Prostate gland (tissue), 2 donors: ENCODE data around the gene BCL11A. TPM values are rescaled to one million over a fixed set of nuclear protein-coding genes. Genes with fewer than 3 reads are reported as not detected.

Experiments
- DNase-seq: peaks from one replicate; pipeline ENCODE4 v3.0.0-alpha.2; 2019; ENCODE audit warnings: low spot score
- H3K27ac ChIP-seq, 2 donors: fragments of 200-600 bp; sonication (generic); 2 replicates each; pipeline ENCODE4 v1.5.1; 2017 to 2019
- H3K27me3 ChIP-seq: fragments of 200-600 bp; sonication (generic); replicated peaks from 2 replicates; pipeline ENCODE4 v1.5.1; 2019; ENCODE audit not compliant: insufficient read depth
- H3K36me3 ChIP-seq, 2 donors: fragments of 200-600 bp; sonication (generic); 1 replicate in 1 of 2; 2 replicates in 1 of 2; pipeline versions ENCODE4 v1.5.1 to v1.8.1; 2017 to 2019
- H3K4me1 ChIP-seq: fragments of 200-600 bp; sonication (generic); replicated peaks from 2 replicates; pipeline ENCODE4 v1.5.1; 2019
- H3K4me3 ChIP-seq, 2 donors: fragments of 200-600 bp; sonication (generic); 2 replicates each; pipeline ENCODE4 v1.5.1; 2017 to 2019
- H3K9me3 ChIP-seq: fragments of 200-600 bp; sonication (generic); 2 replicates; pipeline ENCODE4 v1.5.1; 2017
- POLR2A ChIP-seq: fragments of 450-650 bp; IDR thresholded peaks from one replicate; pipeline ENCODE4 v1.6.1; 2016; ENCODE audit warnings: antibody characterized with exemption, mild to moderate bottlenecking
- POLR2AphosphoS5 ChIP-seq: sonication (generic); formaldehyde crosslinking; IDR thresholded peaks from one replicate; pipeline ENCODE4 v1.6.1; 2017; ENCODE audit warnings: antibody characterized with exemption
- WGBS: methylation state at CpG from one replicate; pipeline ENCODE4 v1.1.5; 2018; 5-methylcytosine and 5-hydroxymethylcytosine counted together
- intact Hi-C: fragments of 100-400 bp; cut with DNase I; formaldehyde crosslinking; loops from one replicate; pipeline ENCODE4 v1.14.2; 2022
- total RNA-seq, 2 donors: library from RNA; depleted of rRNA; stranded (reverse); fragments of >200 nt; gene quantifications; one replicate each; pipeline ENCODE4 v1.1.0, GENCODE V29; 2016
- TF ChIP-seq, protein P1 (sequence below), 4 experiments: fragments of 200-600 bp in 2 of 4; fragments of 450-650 bp in 2 of 4; sonication (generic) in 2 of 4; IDR thresholded peaks; 1 replicate in 3 of 4; 2 replicates in 1 of 4; pipeline ENCODE4 v1.5.1; 2016 to 2019; ENCODE audit warnings: antibody characterized with exemption in 4 of 4, mild to moderate bottlenecking in 2 of 4, moderate library complexity in 2 of 4

BCL11A gene
- total RNA-seq, 2 donors from 2014 or later: 14.6 to 22.2 TPM

DNA sequence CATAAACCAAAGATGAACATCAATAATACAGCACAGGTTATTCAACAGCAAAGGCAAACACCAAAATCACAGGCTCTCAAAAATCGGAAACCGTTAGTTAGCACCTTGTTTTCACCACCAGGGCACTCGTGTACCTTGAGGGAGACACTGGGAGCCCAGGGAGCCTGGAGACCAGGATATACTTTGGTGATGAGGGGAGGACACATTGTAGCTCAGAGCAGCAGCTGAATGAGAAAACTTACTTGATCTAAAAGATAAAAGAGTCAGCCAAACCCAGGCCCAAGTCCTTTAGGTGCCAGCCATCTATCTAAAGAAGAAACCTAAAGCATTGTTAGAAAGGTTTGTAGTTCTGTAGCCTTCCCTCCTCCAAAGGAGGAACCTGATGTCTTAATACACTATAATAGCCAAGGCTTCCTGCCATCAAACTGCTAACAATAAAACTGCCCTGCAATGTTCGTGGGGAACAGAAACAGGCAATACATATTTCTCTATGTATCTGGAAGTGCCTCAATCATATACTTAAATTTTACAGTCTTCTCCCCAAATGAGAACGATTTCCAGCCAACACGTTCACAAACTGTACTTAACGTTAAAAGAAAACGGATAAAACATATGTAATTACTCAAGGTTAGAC lies 19.3 kb downstream of the BCL11A start:
- Histone ChIP-seq H3K9me3 (no peaks in the 10 kb centered on the region), H3K27ac (peak overlapping the region; percentile 51), H3K4me3 (no peak overlapping the region), H3K36me3 (no peaks in the 10 kb centered on the region), H3K27me3 (no peaks in the 10 kb centered on the region), H3K4me1 (peaks cover 6% of the 10 kb centered on the region)
- DNase-seq: no peak
- 21% methylated on average over 8 of the region's 8 CpGs for WGBS
- intact Hi-C loops: no loop called here
- TF ChIP-seq, protein P1, sequence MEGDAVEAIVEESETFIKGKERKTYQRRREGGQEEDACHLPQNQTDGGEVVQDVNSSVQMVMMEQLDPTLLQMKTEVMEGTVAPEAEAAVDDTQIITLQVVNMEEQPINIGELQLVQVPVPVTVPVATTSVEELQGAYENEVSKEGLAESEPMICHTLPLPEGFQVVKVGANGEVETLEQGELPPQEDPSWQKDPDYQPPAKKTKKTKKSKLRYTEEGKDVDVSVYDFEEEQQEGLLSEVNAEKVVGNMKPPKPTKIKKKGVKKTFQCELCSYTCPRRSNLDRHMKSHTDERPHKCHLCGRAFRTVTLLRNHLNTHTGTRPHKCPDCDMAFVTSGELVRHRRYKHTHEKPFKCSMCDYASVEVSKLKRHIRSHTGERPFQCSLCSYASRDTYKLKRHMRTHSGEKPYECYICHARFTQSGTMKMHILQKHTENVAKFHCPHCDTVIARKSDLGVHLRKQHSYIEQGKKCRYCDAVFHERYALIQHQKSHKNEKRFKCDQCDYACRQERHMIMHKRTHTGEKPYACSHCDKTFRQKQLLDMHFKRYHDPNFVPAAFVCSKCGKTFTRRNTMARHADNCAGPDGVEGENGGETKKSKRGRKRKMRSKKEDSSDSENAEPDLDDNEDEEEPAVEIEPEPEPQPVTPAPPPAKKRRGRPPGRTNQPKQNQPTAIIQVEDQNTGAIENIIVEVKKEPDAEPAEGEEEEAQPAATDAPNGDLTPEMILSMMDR (IDR thresholded peaks at IDR 0.05): no peak
- TF ChIP-seq POLR2AphosphoS5: no peak
- no peak for TF ChIP-seq POLR2A

DNA sequence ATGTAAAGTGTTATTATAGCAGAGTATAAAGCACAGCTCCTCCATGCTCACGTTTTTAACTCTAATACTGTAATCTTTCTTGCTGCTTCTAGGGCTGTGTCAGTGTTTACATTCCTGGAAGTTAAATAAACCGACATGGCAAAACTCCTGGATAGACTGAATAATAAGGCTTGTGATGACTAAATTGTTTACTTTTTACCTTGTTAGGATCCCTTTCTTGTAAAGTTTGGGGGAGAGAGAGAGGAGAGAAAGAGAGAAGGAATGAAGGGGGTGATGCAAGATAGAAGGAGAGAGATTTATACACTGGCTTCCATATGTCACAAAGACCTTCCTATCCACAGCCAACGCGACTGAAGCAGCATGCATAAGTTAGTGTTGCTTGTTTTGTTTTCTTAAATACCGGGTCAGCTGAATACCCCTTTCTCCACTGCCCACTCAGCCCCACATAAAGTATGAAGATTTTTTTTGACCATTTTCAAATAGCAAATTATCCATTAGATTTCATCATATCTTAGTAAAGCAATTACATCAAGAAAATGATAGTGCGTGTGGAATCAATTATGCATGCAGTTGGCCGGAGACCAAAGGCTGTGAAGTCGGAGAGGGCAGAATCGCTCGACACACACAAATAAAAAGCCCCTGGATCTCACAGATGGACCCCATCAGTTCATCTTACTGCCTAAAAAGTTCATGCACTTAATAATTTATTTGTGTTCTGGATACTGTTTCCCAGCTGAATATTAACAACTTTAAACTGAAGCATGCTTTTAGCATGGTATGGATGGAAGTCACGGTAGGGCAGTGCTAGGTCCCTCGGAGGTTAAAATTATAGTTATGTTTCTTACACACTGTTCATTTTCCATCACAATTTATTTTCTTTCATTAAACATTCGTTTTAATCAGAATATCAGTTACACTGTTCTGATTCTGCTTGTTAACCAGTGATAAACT lies 20.1 kb downstream of the BCL11A start:
- H3K4me3 ChIP-seq: no peak overlapping the region
- intact Hi-C loops: no loop called here
- H3K27ac ChIP-seq: peak overlapping the region; percentile 51
- DNase-seq: no peak
- H3K9me3 ChIP-seq: no peaks in the 10 kb centered on the region
- no peaks in the 10 kb centered on the region for H3K27me3 ChIP-seq
- H3K36me3 ChIP-seq: no peaks in the 10 kb centered on the region
- TF ChIP-seq POLR2A: no peak
- TF ChIP-seq POLR2AphosphoS5: peak; percentile 11
- H3K4me1 ChIP-seq: peaks cover 6% of the 10 kb centered on the region
- 18% methylated on average over 13 of the region's 13 CpGs for WGBS

DNA sequence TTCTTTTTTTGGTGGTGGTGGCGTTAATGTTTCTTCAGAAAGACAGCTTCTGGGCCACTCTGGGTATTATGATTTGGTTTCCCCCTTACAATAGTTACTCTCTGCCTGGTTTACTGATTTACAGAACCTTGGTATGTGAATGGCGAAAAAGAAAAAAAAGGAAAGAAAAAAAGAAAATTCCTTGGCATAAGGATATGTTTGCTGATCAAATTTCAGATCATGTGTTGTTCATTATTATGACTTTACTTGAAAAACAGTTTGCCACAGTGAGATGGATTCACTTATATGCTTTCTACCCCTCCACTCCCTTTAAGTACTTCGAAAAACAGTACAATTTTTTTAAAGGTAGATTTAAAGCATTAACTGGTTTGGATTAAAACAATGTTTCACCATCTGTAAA lies 21.0 kb downstream of the BCL11A start:
- intact Hi-C loops: no loop called here
- WGBS: 56% methylated on average over 3 of the region's 3 CpGs

DNA sequence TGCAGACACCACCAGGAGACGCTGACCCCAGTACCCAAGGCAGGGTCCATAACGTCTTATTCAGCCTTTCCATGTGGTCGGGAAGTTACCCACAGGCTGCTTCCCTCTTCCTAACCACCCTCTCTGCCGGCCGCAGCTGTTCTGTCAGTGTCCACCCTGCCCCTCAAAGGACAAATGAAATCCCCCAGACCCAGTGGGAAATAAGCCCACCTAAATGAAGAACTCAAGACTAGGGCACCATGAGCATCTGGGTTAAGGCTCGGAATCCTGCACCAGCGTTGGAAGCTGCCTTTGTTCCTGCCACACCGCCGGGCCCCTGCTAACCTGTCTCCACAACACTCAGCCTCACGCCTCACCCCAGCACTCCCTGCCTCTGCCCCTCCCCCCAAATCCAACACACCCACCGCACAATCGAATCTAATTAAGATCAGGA lies 21.7 kb downstream of the BCL11A start:
- H3K9me3 ChIP-seq: no peaks in the 10 kb centered on the region
- intact Hi-C loops: no loop called here
- DNase-seq: no peak
- WGBS: 49% methylated on average over 12 of the region's 12 CpGs
- peak overlapping the region; percentile 51 to 62 for H3K27ac ChIP-seq
- H3K4me1 ChIP-seq: peaks cover 6% of the 10 kb centered on the region
- H3K4me3 ChIP-seq: no peak overlapping the region
- no peaks in the 10 kb centered on the region for H3K36me3 ChIP-seq
- no peaks in the 10 kb centered on the region for H3K27me3 ChIP-seq
- TF ChIP-seq POLR2A (no peak), POLR2AphosphoS5 (no peak)
- TF ChIP-seq, protein P1 (IDR thresholded peaks at IDR 0.05): no peak

More for the DNA sequence above, 21.0 kb downstream of the BCL11A start:
- TF ChIP-seq, protein P1 (IDR thresholded peaks at IDR 0.05): no peak
- TF ChIP-seq POLR2AphosphoS5: no peak
- no peak for TF ChIP-seq POLR2A
- DNase-seq: no peak
- Histone ChIP-seq H3K27ac (peak overlapping the region; percentile 51 to 62), H3K27me3 (no peaks in the 10 kb centered on the region), H3K9me3 (no peaks in the 10 kb centered on the region), H3K4me3 (no peak overlapping the region), H3K36me3 (no peaks in the 10 kb centered on the region), H3K4me1 (peaks cover 6% of the 10 kb centered on the region)

DNA sequence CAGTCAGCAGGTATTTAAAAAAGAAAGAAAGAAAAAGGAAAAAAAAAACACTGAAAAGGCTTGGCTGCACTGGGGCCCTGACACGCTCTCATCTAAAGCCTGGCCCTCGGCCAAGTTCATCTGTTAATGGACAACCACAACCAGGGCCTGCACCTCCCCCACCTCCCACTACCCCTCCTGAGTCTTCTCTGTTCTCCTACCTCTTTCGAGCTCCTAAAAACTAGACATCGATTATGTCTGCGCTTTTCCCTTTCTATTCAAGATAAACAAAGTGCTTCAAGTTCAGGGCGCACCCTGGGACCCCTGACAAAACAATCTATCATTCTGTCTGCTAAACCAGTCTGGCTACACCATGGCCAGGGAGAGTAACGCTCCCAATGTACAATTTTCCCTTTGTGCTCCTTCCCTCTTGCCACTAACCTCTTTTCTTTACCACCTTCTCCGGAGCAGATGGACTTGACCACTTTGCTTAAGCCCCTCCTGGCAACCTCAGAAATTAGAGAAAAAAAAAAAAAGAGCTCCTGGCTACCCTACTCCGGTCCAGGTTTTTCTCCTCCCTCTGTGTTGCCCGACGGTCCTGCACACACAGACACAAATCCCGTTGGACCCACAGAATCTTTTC lies 22.7 kb downstream of the BCL11A start:
- Histone ChIP-seq H3K27ac (peak overlapping the region; percentile 51 to 62), H3K9me3 (no peaks in the 10 kb centered on the region), H3K36me3 (no peaks in the 10 kb centered on the region), H3K27me3 (no peaks in the 10 kb centered on the region), H3K4me3 (no peak overlapping the region), H3K4me1 (peaks cover 6% of the 10 kb centered on the region)
- 14% methylated on average over 12 of the region's 12 CpGs for WGBS
- intact Hi-C loops: no loop called here
- peak; percentile 83 for DNase-seq
- TF ChIP-seq POLR2A: no peak
- no peak for TF ChIP-seq POLR2AphosphoS5
